ENCODE measurements around the gene DENND2A.

Gene DENND2A

GRCh38 chr7:140526787-140527664 lies 113.6 kb downstream of the DENND2A start:
- H3K4me1 ChIP-seq = peaks cover 12 to 37% (median 25%) of the 10 kb centered on the region in 10 experiments
- TF ChIP-seq Cebpa-rat (IDR thresholded peaks at IDR 0.05) = no peak
- no peaks in the 10 kb centered on the region for H3K36me3 ChIP-seq
- no peak overlapping the region for H3K4me3 ChIP-seq
- H3K27ac ChIP-seq = no peak overlapping the region
- H3K4me2 ChIP-seq = peak overlapping the region in 7 of 11 experiments; percentile 53 to 72 (median 59); a peak in 8 of 22 replicates
- no peaks in the 10 kb centered on the region for H3K9me3 ChIP-seq (replicated peaks in 1 of 11)
- no peak overlapping the region for H3K9ac ChIP-seq
- H3K27me3 ChIP-seq = no peaks in the 10 kb centered on the region
- H4K20me1 ChIP-seq = no peaks in the 10 kb centered on the region

GRCh38 chr7:140526214-140526613 lies 114.4 kb downstream of the DENND2A start:
- peak overlapping the region in 10 of 11 experiments; percentile 17 to 75 (median 59); a peak in 18 of 22 replicates for H3K4me2 ChIP-seq
- 0 out of 22 replicates have a peak overlapping the region, but pooled peaks of 2 of the 11 experiments have one; percentile 7 to 19 for H3K9ac ChIP-seq
- H3K36me3 ChIP-seq = no peaks in the 10 kb centered on the region
- H3K9me3 ChIP-seq (replicated peaks in 1 of 11) = no peaks in the 10 kb centered on the region
- peak overlapping the region in 1 of 11 experiments; percentile 29; a peak in 2 of 22 replicates for H3K27ac ChIP-seq
- H3K4me3 ChIP-seq = no peak overlapping the region
- no peaks in the 10 kb centered on the region for H3K27me3 ChIP-seq
- peaks cover 12 to 37% (median 25%) of the 10 kb centered on the region in 10 experiments for H3K4me1 ChIP-seq
- H4K20me1 ChIP-seq = no peaks in the 10 kb centered on the region
- TF ChIP-seq Cebpa-rat (IDR thresholded peaks at IDR 0.05) = no peak

- no peak for TF ChIP-seq Cebpa-rat (IDR thresholded peaks at IDR 0.05)
- no peak overlapping the region for H3K9ac ChIP-seq
- H3K4me1 ChIP-seq = peaks cover 12 to 37% (median 25%) of the 10 kb centered on the region in 10 experiments
- no peaks in the 10 kb centered on the region for H3K9me3 ChIP-seq (replicated peaks in 1 of 11)
- H3K4me3 ChIP-seq = no peak overlapping the region
- H4K20me1 ChIP-seq = no peaks in the 10 kb centered on the region
- H3K4me2 ChIP-seq = peak overlapping the region; percentile 17 to 75 (median 59); a peak in 21 of 22 replicates
- H3K27ac ChIP-seq = 0 out of 22 replicates have a peak overlapping the region, but pooled peaks of 1 of the 11 experiments have one; percentile 29
- H3K36me3 ChIP-seq = no peaks in the 10 kb centered on the region
- H3K27me3 ChIP-seq = no peaks in the 10 kb centered on the region
Observed at GRCh38 chr7:140525743-140526142, 114.9 kb downstream of the DENND2A start.

- peaks cover 0 to 6% (median 0%) of the 10 kb centered on the region in 11 experiments; a peak in 1 of 22 replicates for H4K20me1 ChIP-seq
- H3K4me1 ChIP-seq = peaks cover 15 to 35% (median 25%) of the 10 kb centered on the region in 10 experiments
- H3K9me3 ChIP-seq (replicated peaks in 1 of 11) = no peaks in the 10 kb centered on the region
- no peak overlapping the region for H3K27ac ChIP-seq
- H3K4me3 ChIP-seq = no peak overlapping the region
- no peak for TF ChIP-seq Cebpa-rat (IDR thresholded peaks at IDR 0.05)
- H3K9ac ChIP-seq = no peak overlapping the region
- H3K27me3 ChIP-seq = no peaks in the 10 kb centered on the region
- no peak overlapping the region for H3K4me2 ChIP-seq
- H3K36me3 ChIP-seq = no peaks in the 10 kb centered on the region
Observed at GRCh38 chr7:140521421-140521820, 119.2 kb downstream of the DENND2A start.

GRCh38 chr7:140519007-140519399 lies 121.6 kb downstream of the DENND2A start:
- peak overlapping the region in 3 of 11 experiments; percentile 10 to 12 (median 10); a peak in 1 of 22 replicates for H3K4me2 ChIP-seq
- no peak overlapping the region for H3K4me3 ChIP-seq
- peaks cover 0 to 6% (median 0%) of the 10 kb centered on the region in 11 experiments; a peak in 1 of 22 replicates for H4K20me1 ChIP-seq
- no peaks in the 10 kb centered on the region for H3K9me3 ChIP-seq (replicated peaks in 1 of 11)
- H3K9ac ChIP-seq = no peak overlapping the region
- peaks cover 0 to 12% (median 4%) of the 10 kb centered on the region in 10 experiments; a peak in 15 of 20 replicates for H3K4me1 ChIP-seq
- no peak for TF ChIP-seq Cebpa-rat (IDR thresholded peaks at IDR 0.05)
- H3K27ac ChIP-seq = no peak overlapping the region
- no peaks in the 10 kb centered on the region for H3K27me3 ChIP-seq
- H3K36me3 ChIP-seq = no peaks in the 10 kb centered on the region

- no peaks in the 10 kb centered on the region for H3K9me3 ChIP-seq (replicated peaks in 1 of 11)
- H3K27ac ChIP-seq = no peak overlapping the region
- TF ChIP-seq Cebpa-rat (IDR thresholded peaks at IDR 0.05) = no peak
- no peaks in the 10 kb centered on the region for H3K36me3 ChIP-seq
- H3K4me3 ChIP-seq = no peak overlapping the region
- peak overlapping the region in 9 of 11 experiments; percentile 5 to 66 (median 18); a peak in 7 of 22 replicates for H3K4me2 ChIP-seq
- peaks cover 0 to 6% (median 0%) of the 10 kb centered on the region in 11 experiments; a peak in 1 of 22 replicates for H4K20me1 ChIP-seq
- H3K4me1 ChIP-seq = peaks cover 0 to 11% (median 2%) of the 10 kb centered on the region in 10 experiments; a peak in 7 of 20 replicates
- H3K9ac ChIP-seq = no peak overlapping the region
- H3K27me3 ChIP-seq = no peaks in the 10 kb centered on the region
Observed at GRCh38 chr7:140518370-140519006, 122.1 kb downstream of the DENND2A start.

- H3K4me3 ChIP-seq = no peak overlapping the region
- TF ChIP-seq Cebpa-rat (IDR thresholded peaks at IDR 0.05) = no peak
- peaks cover 0 to 6% (median 0%) of the 10 kb centered on the region in 11 experiments; a peak in 1 of 22 replicates for H4K20me1 ChIP-seq
- no peaks in the 10 kb centered on the region for H3K36me3 ChIP-seq
- H3K4me1 ChIP-seq = peaks cover 0 to 11% (median 3%) of the 10 kb centered on the region in 10 experiments; a peak in 13 of 20 replicates
- no peaks in the 10 kb centered on the region for H3K9me3 ChIP-seq (replicated peaks in 1 of 11)
- no peak overlapping the region for H3K27ac ChIP-seq
- H3K4me2 ChIP-seq = peak overlapping the region in 8 of 11 experiments; percentile 5 to 66 (median 26); a peak in 8 of 22 replicates
- H3K27me3 ChIP-seq = no peaks in the 10 kb centered on the region
- H3K9ac ChIP-seq = no peak overlapping the region
Observed at GRCh38 chr7:140517546-140518369, 122.9 kb downstream of the DENND2A start.

GRCh38 chr7:140512317-140513000 lies 128.2 kb downstream of the DENND2A start:
- no peaks in the 10 kb centered on the region for H3K9me3 ChIP-seq (replicated peaks in 1 of 11)
- no peak overlapping the region for H3K27ac ChIP-seq
- H3K4me2 ChIP-seq = peak overlapping the region in 8 of 11 experiments; percentile 25 to 47 (median 36); a peak in 12 of 22 replicates
- peaks cover 0 to 3% (median 0%) of the 10 kb centered on the region in 11 experiments; a peak in 1 of 22 replicates for H4K20me1 ChIP-seq
- no peaks in the 10 kb centered on the region for H3K27me3 ChIP-seq
- H3K9ac ChIP-seq = no peak overlapping the region
- no peak for TF ChIP-seq Cebpa-rat (IDR thresholded peaks at IDR 0.05)
- no peak overlapping the region for H3K4me3 ChIP-seq
- peaks cover 0 to 10% (median 8%) of the 10 kb centered on the region in 10 experiments; a peak in 13 of 20 replicates for H3K4me1 ChIP-seq
- no peaks in the 10 kb centered on the region for H3K36me3 ChIP-seq
